ENCODE data around the gene DDAH2. TPM values are rescaled to one million over a fixed set of nuclear protein-coding genes. Genes with fewer than 3 reads are reported as not detected.

The DDAH2 gene
- total RNA-seq, 4 donors from 2014 or later: 112 to 189 (median 160) TPM

DNA sequence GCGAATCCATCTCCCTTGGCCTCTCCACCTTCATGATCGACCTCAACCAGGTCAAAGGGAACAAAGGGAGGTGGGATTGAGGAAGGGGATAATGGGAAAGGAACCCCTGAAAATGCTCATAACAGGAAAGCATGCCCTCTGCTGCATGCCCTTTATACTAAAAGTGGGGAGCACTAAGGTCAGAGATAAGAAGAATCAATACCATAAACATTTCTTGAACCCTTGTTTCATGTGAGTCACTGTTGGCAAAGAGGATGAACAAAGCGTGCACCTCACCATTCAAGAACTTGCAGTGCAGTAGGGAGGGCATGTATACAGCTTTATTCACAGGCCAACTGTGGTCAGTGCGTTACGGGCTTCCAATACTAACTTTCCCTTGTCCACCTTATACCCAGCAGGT, 31.7 kb upstream of the DDAH2 start:
- TF ChIP-seq, protein P1, sequence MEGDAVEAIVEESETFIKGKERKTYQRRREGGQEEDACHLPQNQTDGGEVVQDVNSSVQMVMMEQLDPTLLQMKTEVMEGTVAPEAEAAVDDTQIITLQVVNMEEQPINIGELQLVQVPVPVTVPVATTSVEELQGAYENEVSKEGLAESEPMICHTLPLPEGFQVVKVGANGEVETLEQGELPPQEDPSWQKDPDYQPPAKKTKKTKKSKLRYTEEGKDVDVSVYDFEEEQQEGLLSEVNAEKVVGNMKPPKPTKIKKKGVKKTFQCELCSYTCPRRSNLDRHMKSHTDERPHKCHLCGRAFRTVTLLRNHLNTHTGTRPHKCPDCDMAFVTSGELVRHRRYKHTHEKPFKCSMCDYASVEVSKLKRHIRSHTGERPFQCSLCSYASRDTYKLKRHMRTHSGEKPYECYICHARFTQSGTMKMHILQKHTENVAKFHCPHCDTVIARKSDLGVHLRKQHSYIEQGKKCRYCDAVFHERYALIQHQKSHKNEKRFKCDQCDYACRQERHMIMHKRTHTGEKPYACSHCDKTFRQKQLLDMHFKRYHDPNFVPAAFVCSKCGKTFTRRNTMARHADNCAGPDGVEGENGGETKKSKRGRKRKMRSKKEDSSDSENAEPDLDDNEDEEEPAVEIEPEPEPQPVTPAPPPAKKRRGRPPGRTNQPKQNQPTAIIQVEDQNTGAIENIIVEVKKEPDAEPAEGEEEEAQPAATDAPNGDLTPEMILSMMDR (IDR thresholded peaks at IDR 0.05; ENCODE audit: low read depth): no peak

DNA sequence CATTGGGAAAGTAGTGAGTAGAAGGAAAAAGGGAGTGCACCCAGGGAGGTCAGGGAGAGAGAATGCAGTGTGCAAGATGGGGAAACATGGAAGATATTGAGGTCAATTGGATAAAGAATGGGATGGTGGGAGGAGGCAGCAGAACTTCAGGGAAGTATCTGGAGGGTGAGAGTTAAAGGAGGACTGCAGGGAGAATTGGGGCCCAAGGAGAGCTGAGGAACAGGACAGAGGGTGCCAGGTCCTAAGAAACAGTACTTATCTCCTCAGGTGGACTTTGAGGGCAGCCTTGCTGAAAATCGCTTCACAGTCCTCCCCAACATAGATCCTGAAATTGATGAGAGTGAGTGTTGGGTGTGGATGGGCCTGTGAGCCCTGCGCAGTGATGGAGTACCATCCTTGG, 29.2 kb upstream of the DDAH2 start:
- TF ChIP-seq, protein P1 (IDR thresholded peaks at IDR 0.05; ENCODE audit: low read depth): no peak

DNA sequence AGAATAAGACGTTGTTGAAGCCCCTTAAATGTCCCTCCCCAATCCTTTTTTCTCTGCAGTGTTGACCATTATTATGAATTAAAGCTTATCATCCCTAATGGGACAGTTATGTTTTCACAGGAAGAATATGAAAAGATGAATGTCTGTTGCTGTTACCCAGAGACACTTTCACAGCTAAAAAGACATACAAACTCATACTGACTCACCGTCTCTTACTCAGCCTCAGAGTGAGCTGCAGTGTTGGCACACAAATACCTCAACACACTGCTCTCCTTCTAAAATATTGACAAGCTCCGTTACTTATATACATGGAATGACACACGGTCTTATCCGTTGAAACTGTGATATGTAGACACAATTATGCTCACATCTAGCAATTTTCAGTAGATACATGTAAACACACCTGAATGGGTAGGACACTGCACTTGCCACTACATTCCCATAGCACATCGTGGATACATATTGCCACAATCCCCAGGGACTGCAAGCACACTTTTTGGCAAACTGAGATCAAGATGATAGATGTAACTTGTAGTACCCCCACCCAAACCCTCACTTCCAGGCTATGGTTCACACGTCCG, 23.7 kb upstream of the DDAH2 start:
- TF ChIP-seq, protein P1 (IDR thresholded peaks at IDR 0.05; ENCODE audit: low read depth): no peak

DNA sequence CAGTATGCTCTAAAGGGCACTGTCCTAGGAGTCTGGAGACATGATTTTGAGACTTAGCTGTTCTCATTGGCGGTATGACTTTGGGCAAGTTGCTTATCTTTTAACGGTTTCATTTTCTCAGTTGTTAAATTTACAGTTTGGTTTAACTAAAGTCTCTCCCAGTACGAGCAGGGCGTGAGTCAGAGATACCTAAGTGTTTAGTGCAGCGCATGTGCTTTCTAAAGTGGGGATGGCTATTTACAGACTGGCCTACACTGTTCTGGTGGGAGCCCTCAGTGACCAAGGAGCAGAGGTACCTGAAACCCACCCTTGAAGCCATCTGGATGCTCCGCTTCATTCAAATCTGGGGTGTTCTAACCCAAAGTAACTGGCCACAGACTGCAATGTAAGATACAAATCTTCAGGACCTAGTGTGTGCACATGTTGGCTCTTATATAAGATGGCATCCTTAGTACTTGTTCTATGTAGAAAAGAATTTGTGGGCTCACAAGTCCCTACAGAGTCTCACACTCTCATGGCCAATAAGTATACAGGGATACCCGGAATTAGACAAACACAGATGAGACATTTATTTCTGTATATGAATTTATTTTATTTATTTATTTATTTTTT, 21.4 kb upstream of the DDAH2 start:
- TF ChIP-seq, protein P1 (IDR thresholded peaks at IDR 0.05; ENCODE audit: low read depth): no peak

DNA sequence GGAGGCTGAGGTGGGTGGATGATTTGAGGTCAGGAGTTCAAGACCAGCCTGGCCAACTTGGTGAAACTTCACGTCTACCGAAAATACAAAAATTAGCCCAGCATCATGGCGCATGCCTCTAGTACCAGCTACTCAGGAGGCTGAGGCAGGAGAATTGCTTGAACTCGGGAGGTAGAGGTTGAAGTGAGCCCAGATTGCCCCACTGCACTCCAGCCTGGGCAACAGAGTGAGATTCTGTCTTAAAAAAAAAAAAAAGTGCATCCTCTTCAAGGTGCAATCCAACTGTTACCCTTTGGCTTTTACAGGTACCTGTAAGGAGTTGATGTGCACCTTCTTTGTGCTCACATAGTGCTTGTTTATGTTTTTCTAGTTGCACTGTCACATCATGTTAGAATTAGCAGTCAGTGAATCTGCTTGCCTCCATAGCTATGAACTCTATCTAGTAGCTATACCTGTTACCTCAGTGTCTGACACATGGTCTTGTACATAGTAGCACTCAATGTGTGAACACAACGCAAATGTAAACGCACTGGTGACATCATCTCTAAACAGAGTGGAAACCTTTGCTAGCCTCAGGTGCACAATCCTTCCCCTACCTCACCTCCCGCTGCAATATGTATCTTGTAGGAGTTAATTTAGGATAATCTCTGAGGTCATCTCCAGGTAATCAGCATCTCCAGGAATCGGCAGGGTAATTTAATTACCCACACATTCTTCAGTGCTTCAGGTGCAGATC, 20.4 kb upstream of the DDAH2 start:
- TF ChIP-seq, protein P1 (IDR thresholded peaks at IDR 0.05; ENCODE audit: low read depth): no peak

DNA sequence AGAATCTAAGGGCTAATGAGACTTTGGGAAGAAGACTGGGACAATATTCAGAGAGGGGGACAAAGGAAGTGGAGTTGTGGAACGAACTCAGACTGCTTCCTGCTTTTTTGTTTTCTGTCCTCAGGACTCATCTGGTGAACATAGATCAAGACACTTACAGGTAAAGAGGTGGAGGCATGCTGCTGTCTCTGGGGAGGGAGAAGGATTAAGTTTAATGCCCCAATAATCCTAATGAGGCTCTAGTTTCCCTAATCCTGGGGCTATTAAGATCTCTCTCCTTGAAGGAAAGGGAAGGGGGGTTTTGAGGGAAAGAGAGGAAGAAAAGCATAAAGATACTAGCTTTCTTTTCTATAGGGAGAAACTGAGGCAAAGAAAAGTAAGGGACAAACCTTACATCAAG, 15.3 kb upstream of the DDAH2 start:
- TF ChIP-seq, protein P1 (IDR thresholded peaks at IDR 0.05; ENCODE audit: low read depth): no peak

DNA sequence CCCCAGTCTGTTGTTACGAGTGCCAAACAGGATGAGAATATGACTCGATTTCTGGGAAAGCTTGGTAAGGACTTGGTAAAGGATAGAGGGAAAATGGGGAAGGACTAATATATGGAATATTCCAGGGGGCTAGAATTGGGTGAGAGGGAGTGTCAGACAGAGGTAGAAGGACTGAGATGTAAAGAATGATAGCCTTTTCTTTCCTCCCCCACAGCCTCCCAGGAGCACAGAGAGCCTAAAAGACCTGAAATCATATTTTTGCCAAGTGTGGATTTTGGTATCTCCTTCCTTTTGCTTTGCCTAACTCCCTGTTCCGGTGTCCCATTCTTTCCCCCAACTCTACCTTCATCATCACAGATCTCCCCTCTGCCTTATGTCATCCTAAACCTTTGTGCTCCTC, 13.8 kb upstream of the DDAH2 start:
- TF ChIP-seq, protein P1 (IDR thresholded peaks at IDR 0.05; ENCODE audit: low read depth): no peak

Data from subcutaneous adipose tissue (tissue), 4 donors.